Osteocyte (in vitro differentiated cells): ENCODE measurements around the gene THG1L. TPM values are rescaled to one million over a fixed set of nuclear protein-coding genes. Genes with fewer than 3 reads are reported as not detected.
"Not testable (repeated sequence)": the region's sequence is repeated elsewhere in the genome, so short reads cannot be mapped to it uniquely, and the experiment has no call there.

Experiments
- DNase-seq: peaks from one replicate; pipeline ENCODE4 v3.0.0; 2021; ENCODE audit warnings: mixed read lengths; ENCODE audit not compliant: unreplicated experiment; ENCODE audit errors: extremely low spot score
- H3K27ac Mint-ChIP-seq: one replicate; pipeline ENCODE4 v1.8.0; 2021; ENCODE audit warnings: mild to moderate bottlenecking, mixed read lengths; ENCODE audit not compliant: unreplicated experiment
- H3K27me3 Mint-ChIP-seq: one replicate; pipeline ENCODE4 v1.8.0; 2021; ENCODE audit warnings: mixed read lengths; ENCODE audit not compliant: unreplicated experiment
- H3K36me3 Mint-ChIP-seq: one replicate; pipeline ENCODE4 v1.8.0; 2021; ENCODE audit warnings: mixed read lengths; ENCODE audit not compliant: unreplicated experiment
- H3K4me1 Mint-ChIP-seq: one replicate; pipeline ENCODE4 v1.8.0; 2021; ENCODE audit warnings: mixed read lengths; ENCODE audit not compliant: unreplicated experiment
- H3K4me3 Mint-ChIP-seq: one replicate; pipeline ENCODE4 v1.8.0; 2021; ENCODE audit warnings: mild to moderate bottlenecking, moderate library complexity, mixed read lengths; ENCODE audit not compliant: unreplicated experiment
- H3K9me3 Mint-ChIP-seq: one replicate; pipeline ENCODE4 v1.8.0; 2021; ENCODE audit warnings: mixed read lengths; ENCODE audit not compliant: unreplicated experiment
- total RNA-seq: library from RNA; stranded (reverse); gene quantifications from 2 replicates; pipeline ENCODE4 v1.2.1, GENCODE V29; 2021
- TF ChIP-seq, protein P1 (sequence below): fragments of 200-600 bp; sonication (generic); IDR thresholded peaks from 2 replicates; pipeline ENCODE4 v1.5.0; 2021; ENCODE audit warnings: antibody characterized with exemption, mild to moderate bottlenecking, moderate library complexity

Gene THG1L
- total RNA-seq, 1 donor from 2014 or later, result 15.6 TPM

DNA sequence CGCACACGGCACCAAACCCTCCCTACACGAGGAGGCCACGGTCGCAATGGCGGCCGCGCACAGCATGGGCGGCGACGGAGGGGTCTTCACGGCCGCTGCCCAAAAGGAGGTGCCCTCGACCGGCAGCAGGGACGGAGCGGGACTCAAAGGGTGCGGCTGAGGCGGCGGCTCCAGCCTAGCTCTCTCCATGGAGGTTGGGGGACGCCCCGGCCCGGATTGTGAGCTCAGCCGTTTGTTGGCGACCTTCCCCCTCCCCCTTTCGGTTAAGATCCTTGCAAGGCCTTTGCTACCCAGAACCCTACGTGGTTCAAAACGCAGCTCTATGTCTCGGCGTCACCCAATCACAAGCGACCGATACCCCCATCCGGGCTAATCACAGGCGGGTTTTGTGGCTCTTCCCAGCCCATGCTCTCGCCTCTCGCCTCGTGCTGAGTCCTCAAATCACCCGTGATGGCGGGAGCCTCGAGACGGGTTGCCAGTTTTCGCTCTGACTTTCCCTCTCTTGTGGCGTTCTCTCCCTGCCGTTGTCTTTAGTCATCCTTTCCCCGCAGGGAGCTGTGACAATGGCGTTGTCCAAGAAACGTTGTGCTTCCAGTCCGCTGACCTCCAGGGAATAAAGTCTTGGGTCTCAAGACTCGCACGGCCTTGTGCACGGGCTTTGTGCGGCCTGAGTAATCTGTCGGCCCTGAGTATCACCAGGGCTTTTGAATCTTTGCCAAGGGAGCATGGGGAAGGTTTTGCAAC lies 40.4 kb upstream of the THG1L start:
- no peaks in the 10 kb centered on the region for H3K9me3 Mint-ChIP-seq
- no peak overlapping the region for H3K4me3 Mint-ChIP-seq
- TF ChIP-seq, protein P1, sequence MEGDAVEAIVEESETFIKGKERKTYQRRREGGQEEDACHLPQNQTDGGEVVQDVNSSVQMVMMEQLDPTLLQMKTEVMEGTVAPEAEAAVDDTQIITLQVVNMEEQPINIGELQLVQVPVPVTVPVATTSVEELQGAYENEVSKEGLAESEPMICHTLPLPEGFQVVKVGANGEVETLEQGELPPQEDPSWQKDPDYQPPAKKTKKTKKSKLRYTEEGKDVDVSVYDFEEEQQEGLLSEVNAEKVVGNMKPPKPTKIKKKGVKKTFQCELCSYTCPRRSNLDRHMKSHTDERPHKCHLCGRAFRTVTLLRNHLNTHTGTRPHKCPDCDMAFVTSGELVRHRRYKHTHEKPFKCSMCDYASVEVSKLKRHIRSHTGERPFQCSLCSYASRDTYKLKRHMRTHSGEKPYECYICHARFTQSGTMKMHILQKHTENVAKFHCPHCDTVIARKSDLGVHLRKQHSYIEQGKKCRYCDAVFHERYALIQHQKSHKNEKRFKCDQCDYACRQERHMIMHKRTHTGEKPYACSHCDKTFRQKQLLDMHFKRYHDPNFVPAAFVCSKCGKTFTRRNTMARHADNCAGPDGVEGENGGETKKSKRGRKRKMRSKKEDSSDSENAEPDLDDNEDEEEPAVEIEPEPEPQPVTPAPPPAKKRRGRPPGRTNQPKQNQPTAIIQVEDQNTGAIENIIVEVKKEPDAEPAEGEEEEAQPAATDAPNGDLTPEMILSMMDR, result no peak
- DNase-seq, result peak; percentile 83
- H3K27me3 Mint-ChIP-seq, result no peaks in the 10 kb centered on the region
- H3K27ac Mint-ChIP-seq, result no peak overlapping the region
- H3K4me1 Mint-ChIP-seq, result no peaks in the 10 kb centered on the region
- no peaks in the 10 kb centered on the region for H3K36me3 Mint-ChIP-seq

GRCh38 chr5:157693816-157694215 lies 37.4 kb upstream of the THG1L start:
- H3K27me3 Mint-ChIP-seq, H3K4me1 Mint-ChIP-seq, H3K36me3 Mint-ChIP-seq, H3K4me3 Mint-ChIP-seq, H3K9me3 Mint-ChIP-seq, H3K27ac Mint-ChIP-seq: not testable (repeated sequence)
- peak; percentile 81 for DNase-seq

DNA sequence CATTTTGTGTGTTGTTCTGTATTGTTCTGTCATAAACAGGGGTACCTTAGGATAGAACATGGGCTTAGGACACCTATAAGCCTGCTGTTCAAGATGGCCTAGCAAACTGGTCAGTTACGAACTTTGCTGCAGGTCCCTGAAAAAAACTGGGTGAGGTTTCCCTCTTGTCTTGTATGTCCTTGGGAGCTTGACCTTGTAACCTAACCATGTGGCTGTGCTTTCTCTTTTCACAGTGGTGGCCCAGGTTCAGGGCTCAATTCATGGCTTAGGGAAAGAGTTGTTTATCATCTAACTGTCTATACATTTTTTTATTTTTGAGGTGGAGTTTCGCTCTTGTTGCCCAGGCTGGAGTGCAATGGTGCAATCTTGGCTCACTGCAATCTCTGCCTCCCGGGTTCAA lies 35.1 kb upstream of the THG1L start:
- not testable (repeated sequence) for H3K27ac Mint-ChIP-seq, H3K9me3 Mint-ChIP-seq, H3K36me3 Mint-ChIP-seq, H3K27me3 Mint-ChIP-seq, H3K4me3 Mint-ChIP-seq, H3K4me1 Mint-ChIP-seq, DNase-seq

- H3K4me1 Mint-ChIP-seq, H3K4me3 Mint-ChIP-seq, DNase-seq, H3K9me3 Mint-ChIP-seq, H3K27ac Mint-ChIP-seq, H3K36me3 Mint-ChIP-seq, H3K27me3 Mint-ChIP-seq: not testable (repeated sequence)
Measured at GRCh38 chr5:157698674-157699073, 32.5 kb upstream of the THG1L start.

DNA sequence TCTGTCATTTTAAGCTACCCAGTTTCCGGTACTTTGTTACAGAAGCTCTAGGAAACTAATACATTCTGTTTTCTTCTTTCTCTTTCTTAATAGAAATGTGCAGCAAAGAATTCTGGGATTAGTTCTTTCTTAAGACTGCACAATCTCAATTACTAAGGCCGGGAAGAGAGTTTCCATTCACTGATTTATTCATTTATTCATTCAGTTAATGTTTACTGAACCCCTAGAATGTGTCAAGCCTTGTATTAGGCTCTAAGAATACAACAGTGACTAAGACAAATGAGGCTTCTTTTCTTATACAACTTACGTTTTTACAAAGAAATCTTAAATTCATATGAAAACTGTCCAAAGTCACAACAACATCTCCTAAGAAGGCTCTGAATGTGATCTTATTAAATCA lies 27.5 kb upstream of the THG1L start:
- H3K4me3 Mint-ChIP-seq, result no peak overlapping the region
- TF ChIP-seq, protein P1, result no peak
- H3K4me1 Mint-ChIP-seq, result no peaks in the 10 kb centered on the region
- peaks cover 2% of the 10 kb centered on the region for H3K9me3 Mint-ChIP-seq
- no peak overlapping the region for H3K27ac Mint-ChIP-seq
- H3K36me3 Mint-ChIP-seq, result peaks cover 2% of the 10 kb centered on the region
- no peak for DNase-seq
- no peaks in the 10 kb centered on the region for H3K27me3 Mint-ChIP-seq

DNA sequence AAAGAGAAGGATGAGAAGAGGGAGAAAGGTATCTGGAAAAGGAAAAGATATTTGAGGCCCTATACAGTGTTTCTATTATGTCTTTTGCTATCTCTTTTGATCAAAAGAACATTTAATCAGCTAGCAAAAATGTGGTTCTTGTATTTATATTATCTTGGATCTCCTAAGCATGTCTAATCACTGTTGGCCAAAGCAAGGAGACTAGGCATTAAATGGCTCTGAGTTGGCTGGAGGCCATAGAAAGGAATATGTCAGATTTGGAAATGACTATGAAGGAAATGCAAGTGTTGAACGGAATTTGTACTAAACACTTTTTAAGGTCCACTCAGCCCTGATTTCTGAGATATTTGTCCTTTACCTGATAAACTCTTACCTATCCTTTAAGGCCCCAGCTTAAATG lies 22.4 kb upstream of the THG1L start:
- Mint-ChIP-seq H3K27me3 (no peaks in the 10 kb centered on the region), H3K9me3 (peaks cover 3% of the 10 kb centered on the region), H3K4me3 (no peak overlapping the region), H3K36me3 (no peaks in the 10 kb centered on the region), H3K4me1 (peaks cover 16% of the 10 kb centered on the region), H3K27ac (no peak overlapping the region)
- TF ChIP-seq, protein P1, result no peak
- no peak for DNase-seq
